ENCODE measurements around the gene SLC23A2. TPM values are rescaled to one million over a fixed set of nuclear protein-coding genes. Genes with fewer than 3 reads are reported as not detected.
"Not testable (repeated sequence)": the region's sequence is repeated elsewhere in the genome, so short reads cannot be mapped to it uniquely, and the experiment has no call there.

SLC23A2 gene
- total RNA-seq, 1 donor from 2014 or later = 10.0 TPM

GRCh38 chr20:4891190-4891763, 110.0 kb downstream of the SLC23A2 start:
- intact Hi-C loops (cut with DNase I) = no loop called here
- no peak for DNase-seq (ENCODE audit: low spot score)

DNA sequence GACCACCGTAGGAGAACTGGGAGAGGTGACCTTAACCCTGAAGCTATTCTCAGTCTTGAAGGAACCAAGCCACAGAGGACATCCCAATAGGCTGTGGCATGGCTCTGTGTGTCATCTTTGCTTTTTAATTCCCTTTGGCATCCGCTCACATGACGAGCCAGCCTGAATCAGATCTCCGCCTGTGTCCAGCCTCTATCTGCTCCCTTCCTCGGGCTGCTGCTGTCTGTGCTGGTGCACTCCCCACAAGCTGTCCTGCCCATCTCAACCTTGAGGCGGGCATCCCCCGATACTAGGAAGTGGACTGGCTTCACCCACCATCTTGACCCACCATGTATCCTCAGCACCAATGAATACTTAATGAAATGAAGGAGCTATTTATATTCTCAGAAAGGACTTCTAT, 111.9 kb downstream of the SLC23A2 start:
- intact Hi-C loops (cut with DNase I) = no loop called here
- no peak for DNase-seq (ENCODE audit: low spot score)

DNA sequence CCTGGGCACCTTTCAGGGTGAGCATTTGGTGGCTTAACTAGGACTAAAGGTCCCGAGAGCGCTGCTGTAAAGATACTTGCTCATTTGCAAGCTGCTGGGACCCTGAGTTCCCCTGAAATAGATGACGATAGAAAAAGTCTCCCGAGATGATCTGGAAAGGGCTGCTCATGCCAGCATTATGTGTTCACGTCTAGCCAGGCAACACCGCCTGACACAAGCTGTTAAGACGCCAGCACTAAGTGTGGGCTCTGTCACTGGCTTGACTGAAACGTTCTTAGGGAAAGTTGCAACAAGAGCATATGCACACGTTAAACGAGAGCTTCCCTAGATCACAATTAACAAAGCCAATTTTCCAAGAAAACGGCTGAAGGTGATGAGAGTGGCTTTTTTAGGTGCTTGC, 113.7 kb downstream of the SLC23A2 start:
- intact Hi-C loops (cut with DNase I) = no loop called here
- no peak for DNase-seq (ENCODE audit: low spot score)

DNA sequence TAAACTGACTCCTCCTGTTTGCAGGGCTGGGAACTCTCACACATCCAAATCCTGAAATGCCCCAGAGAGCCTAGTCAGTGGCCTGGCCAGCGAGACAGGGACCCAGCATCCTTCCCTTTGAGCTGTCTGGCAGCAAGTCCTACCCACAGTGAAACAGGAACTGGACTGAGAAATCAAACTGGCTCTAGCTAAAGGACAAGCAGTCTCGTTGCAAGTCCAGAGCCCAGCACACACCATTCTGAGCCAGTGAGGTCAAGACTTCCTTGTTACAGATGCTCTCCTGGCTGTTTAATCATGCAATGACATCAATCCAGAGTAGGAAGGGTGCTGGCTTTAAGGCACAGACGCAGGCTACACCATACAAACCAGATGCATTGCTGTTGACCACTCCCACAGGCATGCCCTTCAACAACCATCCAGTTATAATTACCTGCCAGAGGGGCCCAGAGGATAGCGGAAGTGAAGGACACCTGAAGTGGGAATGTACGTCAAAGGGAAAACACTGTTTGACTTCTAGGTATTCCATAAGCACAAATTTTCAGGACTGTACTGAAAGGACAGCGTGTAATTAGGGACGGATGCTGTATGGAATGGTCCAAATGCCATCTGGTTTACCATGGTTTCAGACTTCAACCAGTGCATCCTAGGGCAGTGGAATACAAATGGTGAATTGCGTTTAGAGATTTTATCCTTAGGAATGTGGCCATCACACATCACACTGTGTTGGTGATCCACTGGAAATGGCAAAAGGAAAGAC, 114.4 kb downstream of the SLC23A2 start:
- intact Hi-C loops (cut with DNase I) = no loop called here

DNA sequence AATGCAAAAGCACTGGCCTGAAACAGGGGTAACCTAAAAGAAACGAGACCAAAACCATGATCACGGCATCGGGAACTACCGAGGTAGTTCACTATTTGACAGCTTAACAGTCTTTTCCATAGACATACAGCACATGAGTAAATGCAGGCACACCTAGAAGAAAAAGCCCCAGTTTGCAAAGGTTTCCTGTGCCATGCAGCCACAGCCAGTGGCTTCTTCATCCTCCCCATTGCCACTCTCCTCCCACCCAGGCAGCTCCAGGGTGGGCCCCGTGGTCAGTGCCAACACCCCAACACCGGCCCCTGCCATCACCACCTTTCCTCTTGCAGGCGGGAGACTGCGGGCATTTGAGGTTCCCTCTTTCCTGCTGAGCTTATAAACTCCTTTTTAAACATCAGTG, 115.4 kb downstream of the SLC23A2 start:
- no peak for DNase-seq (ENCODE audit: low spot score)
- intact Hi-C loops (cut with DNase I) = no loop called here

More for the DNA sequence above, 114.4 kb downstream of the SLC23A2 start:
- DNase-seq (ENCODE audit: low spot score) = no peak

- intact Hi-C loops (cut with DNase I) = no loop called here
- DNase-seq (ENCODE audit: low spot score) = no peak
These were observed 117.8 kb downstream of the SLC23A2 start for GRCh38 chr20:4883546-4883945.

DNA sequence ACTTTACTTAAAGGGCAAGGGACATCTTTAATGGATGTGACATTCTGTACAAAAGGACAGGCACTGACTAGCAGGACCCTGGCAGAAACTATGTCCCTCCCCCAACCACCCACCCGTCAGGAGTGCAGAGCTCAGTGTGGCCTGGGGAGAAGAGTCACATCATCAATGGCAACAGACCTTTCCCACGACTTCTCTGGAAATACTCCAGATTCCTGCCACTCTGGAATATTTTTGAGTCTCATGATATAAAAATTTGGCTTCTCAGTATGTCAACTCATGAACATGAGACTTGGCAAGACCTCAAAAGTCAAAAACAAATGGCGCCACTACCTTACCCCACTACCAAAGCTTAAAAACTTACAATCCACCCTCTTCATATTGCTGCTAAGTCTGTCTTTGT, 118.3 kb downstream of the SLC23A2 start:
- intact Hi-C loops (cut with DNase I) = no loop called here
- DNase-seq (ENCODE audit: low spot score) = no peak

- intact Hi-C loops (cut with DNase I) = no loop called here
- no peak for DNase-seq (ENCODE audit: low spot score)
These were observed 120.1 kb downstream of the SLC23A2 start for GRCh38 chr20:4881006-4881730.

GRCh38 chr20:4880051-4880450, 121.3 kb downstream of the SLC23A2 start:
- no peak for DNase-seq (ENCODE audit: low spot score)
- intact Hi-C loops (cut with DNase I) = no loop called here

GRCh38 chr20:4878099-4878498, 123.2 kb downstream of the SLC23A2 start:
- DNase-seq (ENCODE audit: low spot score); intact Hi-C loops (cut with DNase I): not testable (repeated sequence)

- intact Hi-C loops (cut with DNase I) = no loop called here
- DNase-seq (ENCODE audit: low spot score) = no peak
These were observed 124.6 kb downstream of the SLC23A2 start for GRCh38 chr20:4876731-4877130.

- intact Hi-C loops (cut with DNase I) = no loop called here
- DNase-seq (ENCODE audit: low spot score) = no peak
These were observed 125.0 kb downstream of the SLC23A2 start for GRCh38 chr20:4876301-4876700.

DNA sequence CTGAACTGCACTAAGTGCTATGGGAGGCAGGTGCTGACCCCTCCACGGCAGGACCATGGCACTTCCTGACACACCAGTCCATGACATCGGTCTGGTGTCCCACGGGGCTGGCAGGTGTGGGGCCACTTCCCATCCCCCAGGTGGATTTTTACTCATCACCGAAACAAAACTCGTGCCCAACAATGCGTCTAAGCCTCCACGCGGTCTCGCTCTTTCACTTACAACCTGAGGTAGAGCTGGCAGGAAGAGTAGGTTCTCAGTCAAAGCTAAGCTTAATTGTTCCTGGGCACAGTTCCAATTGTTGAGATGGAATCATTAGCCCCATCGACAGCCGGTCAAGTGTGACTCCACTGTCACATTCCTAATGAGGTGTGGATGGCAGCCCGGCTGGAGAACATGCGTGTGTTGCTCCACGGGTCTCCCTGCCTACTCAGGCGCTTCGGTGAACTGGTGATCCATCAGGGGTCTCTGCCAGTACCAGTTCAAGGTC, 125.7 kb downstream of the SLC23A2 start:
- intact Hi-C loops (cut with DNase I) = no loop called here
- no peak for DNase-seq (ENCODE audit: low spot score)

- intact Hi-C loops (cut with DNase I) = no loop called here
- no peak for DNase-seq (ENCODE audit: low spot score)
These were observed 127.9 kb downstream of the SLC23A2 start for GRCh38 chr20:4873396-4873795.

DNA sequence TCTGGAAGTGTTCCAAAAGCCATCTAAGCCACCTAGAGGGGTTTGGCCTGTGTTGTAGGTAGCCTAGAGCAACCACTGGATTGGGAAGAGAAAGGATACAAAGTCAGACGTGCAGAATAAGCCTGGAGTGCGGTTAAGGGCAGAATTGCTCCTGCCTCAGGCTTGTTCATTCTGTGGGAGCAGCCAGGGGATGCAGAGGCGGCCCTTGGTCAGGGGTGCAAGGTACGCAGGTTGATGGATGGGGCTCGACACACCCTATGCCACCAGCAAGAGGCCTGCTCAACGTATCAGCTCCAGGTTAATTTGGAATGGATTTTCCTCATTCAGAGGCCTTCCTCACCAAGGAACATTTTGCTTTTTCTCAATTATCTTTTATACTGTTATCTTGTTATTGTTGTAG, 129.8 kb downstream of the SLC23A2 start:
- intact Hi-C loops (cut with DNase I) = no loop called here
- no peak for DNase-seq (ENCODE audit: low spot score)

DNA sequence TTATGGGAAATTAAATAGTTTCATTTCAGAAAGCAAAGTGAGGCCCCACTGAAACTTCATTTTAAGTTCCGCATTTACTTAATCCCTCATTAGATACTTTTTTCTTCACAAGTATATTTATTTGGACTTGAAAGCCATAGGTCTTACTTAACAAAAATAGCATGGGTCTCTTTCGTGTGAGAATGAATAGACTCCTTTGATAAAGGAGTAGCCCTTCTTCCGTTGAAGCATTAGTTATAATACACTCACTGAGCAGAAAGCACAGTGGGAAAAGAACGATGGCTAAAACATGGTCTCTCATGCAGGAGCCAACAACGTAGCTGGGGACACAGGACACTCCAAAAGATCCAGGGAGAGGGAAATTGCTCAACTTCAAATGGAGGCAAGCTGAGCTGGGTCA, 130.4 kb downstream of the SLC23A2 start:
- intact Hi-C loops (cut with DNase I) = no loop called here
- DNase-seq (ENCODE audit: low spot score) = no peak

DNA sequence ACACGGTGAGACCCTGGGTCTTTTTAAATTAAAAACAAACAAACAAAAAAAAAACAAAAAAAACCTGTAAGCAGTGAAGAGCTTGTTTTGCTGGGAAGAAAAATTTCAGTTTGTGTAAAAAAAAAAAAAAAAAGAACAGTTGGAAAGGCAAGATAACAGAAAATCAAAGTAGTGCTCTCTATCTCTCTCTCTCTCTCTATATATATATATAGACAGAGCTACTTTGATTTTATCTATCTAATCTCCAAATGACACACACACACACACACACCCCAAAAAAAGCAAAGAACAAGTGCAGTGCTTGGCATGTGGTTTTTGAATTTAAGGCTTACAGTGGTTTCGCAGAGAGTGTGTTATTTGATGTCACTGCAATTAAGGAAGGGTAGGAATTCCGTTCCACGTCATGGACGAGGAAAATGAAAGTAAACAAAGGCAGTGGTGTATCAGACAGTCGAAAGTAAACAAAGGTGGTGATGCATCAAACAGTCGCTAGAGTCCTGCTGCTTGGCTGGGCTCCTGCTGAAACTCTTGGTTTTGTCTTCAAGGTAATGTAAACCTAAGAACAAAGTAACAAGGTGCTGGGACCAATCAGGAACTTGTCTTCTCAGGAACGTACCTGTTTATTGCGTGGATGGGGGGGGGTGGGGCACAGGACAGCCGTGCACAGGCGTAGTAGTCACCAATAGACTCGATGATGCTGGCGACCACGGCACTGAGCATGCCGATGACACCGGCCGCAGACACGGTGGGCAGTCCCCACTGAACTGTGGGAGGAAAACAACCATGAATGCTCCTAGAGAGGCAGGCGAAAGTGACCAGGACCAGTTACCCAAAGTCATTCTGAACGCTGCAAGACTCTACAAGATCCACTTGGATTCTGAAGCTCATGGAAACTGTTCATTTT, 131.8 kb downstream of the SLC23A2 start:
- no peak for DNase-seq (ENCODE audit: low spot score)
- intact Hi-C loops (cut with DNase I) = no loop called here

DNA sequence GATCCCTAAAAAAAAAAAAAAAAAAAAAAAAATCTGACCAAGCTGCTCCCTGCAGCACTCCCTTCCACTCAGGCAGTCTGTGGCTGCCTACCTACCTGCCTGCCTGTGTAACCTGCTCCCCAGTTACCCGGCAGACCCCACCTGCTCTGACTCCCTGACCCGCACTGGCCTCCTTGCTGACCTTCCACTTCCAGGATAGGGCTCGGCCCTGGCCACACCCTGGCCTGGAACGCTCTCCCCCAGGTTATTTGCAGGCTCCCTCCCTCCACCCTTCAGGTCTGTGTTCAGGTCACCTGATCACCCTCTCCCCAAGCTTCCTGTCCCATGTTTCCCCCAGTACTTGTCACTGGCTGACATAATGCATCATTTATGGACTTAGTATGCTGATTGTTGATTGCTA, 134.3 kb downstream of the SLC23A2 start:
- no peak for DNase-seq (ENCODE audit: low spot score)
- intact Hi-C loops (cut with DNase I) = no loop called here

GRCh38 chr20:4866429-4866828, 134.9 kb downstream of the SLC23A2 start:
- DNase-seq (ENCODE audit: low spot score) = no peak
- intact Hi-C loops (cut with DNase I) = no loop called here

DNA sequence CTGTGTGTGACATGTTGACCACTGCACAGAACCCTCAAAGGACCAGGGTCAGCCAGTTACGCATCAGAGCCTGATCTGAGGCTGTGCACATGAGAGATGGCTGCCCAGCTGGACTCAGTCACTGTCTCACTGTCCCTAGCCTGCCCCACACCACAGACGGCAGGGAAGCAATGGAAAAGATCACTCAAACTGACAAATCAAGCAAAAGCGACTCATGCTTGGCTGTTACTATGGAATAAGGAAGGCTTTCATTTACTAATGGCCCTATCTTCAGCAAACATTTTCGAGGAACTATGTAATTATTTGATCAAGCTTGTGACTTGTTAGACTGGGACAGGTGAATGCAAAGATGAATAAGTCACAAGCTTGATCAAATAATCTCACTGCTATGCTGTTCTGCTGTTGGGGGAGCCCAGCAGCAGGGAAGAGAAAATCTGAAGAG, 137.0 kb downstream of the SLC23A2 start:
- DNase-seq (ENCODE audit: low spot score) = no peak
- intact Hi-C loops (cut with DNase I) = no loop called here

Measured in cardiac septum (tissue), 1 donor.